ENCODE results near the gene YARS1.

YARS1 gene

DNA sequence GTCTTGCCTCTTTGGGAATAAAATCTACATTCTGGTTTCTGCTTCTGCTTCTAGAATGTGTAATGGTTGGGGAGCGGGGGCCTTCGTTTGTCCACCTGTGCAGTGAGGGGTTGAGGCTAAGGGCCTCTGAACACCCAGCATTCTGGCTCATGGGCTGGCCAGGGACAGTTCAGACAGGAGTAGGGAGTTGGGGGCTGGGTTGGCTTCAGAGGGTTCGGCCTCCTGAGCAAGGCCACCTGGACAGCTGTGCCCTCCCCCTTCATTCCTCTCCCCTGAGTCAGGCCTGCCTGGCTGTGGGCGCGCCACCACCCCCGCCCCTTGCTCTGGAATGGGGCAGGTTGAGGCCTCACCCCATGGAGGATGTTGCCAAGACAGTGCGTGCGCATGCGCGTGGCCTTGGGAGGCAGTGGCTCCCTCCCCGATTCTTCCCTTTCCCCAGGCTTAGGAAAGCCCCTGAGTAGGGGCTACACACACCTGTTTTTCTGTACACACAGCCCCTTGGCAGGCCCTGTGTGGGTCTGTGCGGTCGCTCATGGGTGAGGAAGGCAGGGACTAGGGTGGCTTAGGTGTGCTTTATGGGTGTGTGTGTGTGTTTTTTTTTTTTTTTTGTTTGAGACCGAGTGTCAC lies 57.0 kb downstream of the YARS1 start:
- H3K4me3 ChIP-seq (ENCODE audit: low read depth, low read length), result peak overlapping the region; percentile 48
- H3K9ac ChIP-seq (ENCODE audit: low read length), result peak overlapping the region; percentile 93
- H3K27ac ChIP-seq (ENCODE audit: low read depth, low read length), result peak overlapping the region; percentile 97
- no peaks in the 10 kb centered on the region for H3K36me3 ChIP-seq (ENCODE audit: control insufficient read depth, insufficient read depth, low read length)
- no peaks in the 10 kb centered on the region for H3K27me3 ChIP-seq (ENCODE audit: control insufficient read depth, insufficient read depth, low read length)
- H3K4me1 ChIP-seq (ENCODE audit: control insufficient read depth, insufficient read depth, low read length), result peaks cover 69% of the 10 kb centered on the region
- no peaks in the 10 kb centered on the region for H3K9me3 ChIP-seq (ENCODE audit: control insufficient read depth, insufficient read depth, low read depth, low read length)

DNA sequence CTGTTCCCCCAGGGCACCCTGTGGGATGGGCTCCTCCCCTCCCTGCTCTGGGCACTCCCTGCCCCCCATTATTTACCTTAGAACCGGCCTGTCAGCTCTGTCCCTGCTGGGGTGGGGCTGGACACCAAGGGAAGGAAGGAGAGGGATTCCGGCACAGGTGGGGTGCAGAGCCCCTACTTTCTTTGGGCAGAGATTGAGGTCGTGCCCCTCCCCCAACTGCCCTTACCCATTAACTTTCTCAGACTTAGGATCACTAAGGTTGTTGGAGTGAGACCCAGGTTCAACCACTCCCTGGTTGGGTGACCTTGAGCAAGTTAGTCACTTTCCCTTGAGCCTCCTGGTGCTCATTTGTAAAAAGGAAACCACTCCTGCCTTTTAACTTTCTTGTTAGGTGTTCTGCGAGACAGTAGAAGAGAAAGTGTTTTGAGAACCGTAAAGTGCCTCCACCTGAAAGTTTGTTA lies 57.6 kb downstream of the YARS1 start:
- Histone ChIP-seq H3K27me3 (ENCODE audit: control insufficient read depth, insufficient read depth, low read length) (no peaks in the 10 kb centered on the region), H3K4me3 (ENCODE audit: low read depth, low read length) (peak overlapping the region; percentile 48), H3K36me3 (ENCODE audit: control insufficient read depth, insufficient read depth, low read length) (no peaks in the 10 kb centered on the region), H3K27ac (ENCODE audit: low read depth, low read length) (peak overlapping the region; percentile 97), H3K9me3 (ENCODE audit: control insufficient read depth, insufficient read depth, low read depth, low read length) (no peaks in the 10 kb centered on the region), H3K4me1 (ENCODE audit: control insufficient read depth, insufficient read depth, low read length) (peaks cover 65% of the 10 kb centered on the region), H3K9ac (ENCODE audit: low read length) (peak overlapping the region; percentile 93)

DNA sequence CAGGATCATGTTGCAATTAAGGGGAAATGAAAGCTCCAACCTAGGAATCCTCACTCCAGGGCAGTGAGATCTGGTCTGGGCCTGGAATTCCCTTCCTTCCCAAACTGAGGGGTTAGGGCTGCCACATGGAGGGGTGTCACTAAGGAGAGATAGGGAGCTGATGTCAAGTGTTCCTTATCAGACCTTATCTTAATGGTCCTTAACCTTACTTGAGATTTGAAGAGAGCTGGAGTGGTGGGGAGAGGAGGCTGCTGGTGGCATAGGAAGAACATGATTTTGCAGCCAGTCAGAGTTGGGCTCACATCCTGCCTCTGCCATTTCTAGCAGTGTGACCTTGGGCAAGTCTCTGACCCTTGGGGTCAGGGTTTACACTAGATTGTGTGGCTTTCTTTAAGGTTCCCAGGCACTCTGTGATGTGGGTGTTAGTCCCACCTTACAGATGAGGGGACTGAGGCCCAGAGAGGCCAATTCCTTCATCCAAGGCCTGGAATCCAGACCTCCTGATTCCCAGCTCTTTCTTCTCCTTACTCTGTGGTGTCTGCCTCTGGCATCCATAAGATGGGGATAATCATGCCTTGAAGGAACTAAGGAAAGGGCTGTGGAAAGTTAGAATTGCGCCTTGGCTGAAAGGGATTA lies 58.2 kb downstream of the YARS1 start:
- H3K9ac ChIP-seq (ENCODE audit: low read length), result peak overlapping the region; percentile 93
- H3K27me3 ChIP-seq (ENCODE audit: control insufficient read depth, insufficient read depth, low read length), result no peaks in the 10 kb centered on the region
- H3K36me3 ChIP-seq (ENCODE audit: control insufficient read depth, insufficient read depth, low read length), result no peaks in the 10 kb centered on the region
- H3K4me3 ChIP-seq (ENCODE audit: low read depth, low read length), result peak overlapping the region; percentile 48
- no peaks in the 10 kb centered on the region for H3K9me3 ChIP-seq (ENCODE audit: control insufficient read depth, insufficient read depth, low read depth, low read length)
- peak overlapping the region; percentile 97 for H3K27ac ChIP-seq (ENCODE audit: low read depth, low read length)
- peaks cover 64% of the 10 kb centered on the region for H3K4me1 ChIP-seq (ENCODE audit: control insufficient read depth, insufficient read depth, low read length)

DNA sequence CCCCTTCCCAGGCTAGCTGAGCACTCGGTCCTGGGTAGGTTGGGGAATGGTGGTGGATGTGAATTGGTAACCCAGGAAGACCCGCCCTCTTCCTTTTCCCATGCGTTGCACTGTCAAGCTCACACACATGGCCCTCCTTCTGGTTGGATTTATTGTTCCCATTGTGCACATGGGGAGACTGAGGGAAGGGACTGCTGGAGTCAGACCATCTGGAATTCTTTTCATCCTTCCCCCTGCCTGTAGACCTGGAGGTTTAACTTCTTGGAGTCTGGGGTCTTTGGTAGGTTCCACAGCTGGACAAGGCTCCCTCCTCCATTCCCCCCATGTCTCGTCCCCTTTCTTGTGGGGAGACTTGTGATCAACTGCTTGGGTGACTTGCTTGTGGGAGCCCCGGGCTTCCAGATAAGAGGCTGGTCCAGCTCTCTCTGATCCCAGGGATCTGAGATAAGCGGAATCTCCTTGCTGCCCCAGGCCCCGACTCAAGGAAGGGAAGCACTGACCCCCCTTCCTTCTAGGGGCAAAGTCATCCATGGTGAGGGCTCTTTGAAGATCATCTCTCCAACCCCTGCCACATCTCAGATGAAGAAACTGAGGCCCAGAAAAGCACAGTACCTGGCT lies 58.9 kb downstream of the YARS1 start:
- H3K9ac ChIP-seq (ENCODE audit: low read length), result peak overlapping the region; percentile 93
- no peak overlapping the region for H3K4me3 ChIP-seq (ENCODE audit: low read depth, low read length)
- H3K36me3 ChIP-seq (ENCODE audit: control insufficient read depth, insufficient read depth, low read length), result no peaks in the 10 kb centered on the region
- no peaks in the 10 kb centered on the region for H3K9me3 ChIP-seq (ENCODE audit: control insufficient read depth, insufficient read depth, low read depth, low read length)
- peak overlapping the region; percentile 97; the same call in 1 of the 2 replicates for H3K27ac ChIP-seq (ENCODE audit: low read depth, low read length)
- H3K4me1 ChIP-seq (ENCODE audit: control insufficient read depth, insufficient read depth, low read length), result peaks cover 67% of the 10 kb centered on the region
- no peaks in the 10 kb centered on the region for H3K27me3 ChIP-seq (ENCODE audit: control insufficient read depth, insufficient read depth, low read length)

DNA sequence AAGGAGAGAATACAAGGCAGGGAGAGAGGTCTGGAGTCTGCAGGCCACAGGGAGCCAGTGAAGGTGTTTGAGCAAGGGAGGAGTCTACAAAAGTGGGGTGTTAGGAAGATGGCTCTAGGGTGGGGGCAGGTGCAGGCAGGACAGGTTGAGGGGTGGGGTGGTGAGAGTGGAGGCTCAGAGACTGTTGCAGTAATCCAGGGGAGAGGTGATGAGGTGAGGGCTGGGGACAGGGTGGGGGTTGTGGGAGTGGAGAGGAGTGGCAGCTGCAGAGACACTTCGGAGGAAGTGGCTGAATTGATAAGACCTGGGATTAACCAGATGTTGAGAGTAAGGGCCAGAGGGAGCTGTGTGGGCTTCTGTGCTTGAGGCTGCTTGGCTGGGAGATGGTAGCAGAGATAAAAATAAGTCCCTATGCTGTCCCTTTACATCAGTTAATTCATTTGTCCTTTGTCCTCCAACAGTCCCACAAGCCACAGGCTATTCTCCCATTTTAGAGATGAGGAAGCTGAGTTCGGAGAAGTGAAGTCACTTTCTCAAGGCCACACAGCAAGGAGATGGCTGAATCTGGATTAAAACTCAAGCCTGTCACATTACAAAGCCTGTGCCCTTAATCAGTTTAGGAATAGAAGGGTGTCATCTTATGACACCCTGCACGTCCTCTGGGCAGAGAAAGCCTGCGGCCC lies 59.8 kb downstream of the YARS1 start:
- H3K36me3 ChIP-seq (ENCODE audit: control insufficient read depth, insufficient read depth, low read length), result no peaks in the 10 kb centered on the region
- no peaks in the 10 kb centered on the region for H3K9me3 ChIP-seq (ENCODE audit: control insufficient read depth, insufficient read depth, low read depth, low read length)
- no peak overlapping the region for H3K27ac ChIP-seq (ENCODE audit: low read depth, low read length)
- H3K27me3 ChIP-seq (ENCODE audit: control insufficient read depth, insufficient read depth, low read length), result no peaks in the 10 kb centered on the region
- H3K4me1 ChIP-seq (ENCODE audit: control insufficient read depth, insufficient read depth, low read length), result peaks cover 68% of the 10 kb centered on the region
- H3K4me3 ChIP-seq (ENCODE audit: low read depth, low read length), result no peak overlapping the region
- H3K9ac ChIP-seq (ENCODE audit: low read length), result no peak overlapping the region

DNA sequence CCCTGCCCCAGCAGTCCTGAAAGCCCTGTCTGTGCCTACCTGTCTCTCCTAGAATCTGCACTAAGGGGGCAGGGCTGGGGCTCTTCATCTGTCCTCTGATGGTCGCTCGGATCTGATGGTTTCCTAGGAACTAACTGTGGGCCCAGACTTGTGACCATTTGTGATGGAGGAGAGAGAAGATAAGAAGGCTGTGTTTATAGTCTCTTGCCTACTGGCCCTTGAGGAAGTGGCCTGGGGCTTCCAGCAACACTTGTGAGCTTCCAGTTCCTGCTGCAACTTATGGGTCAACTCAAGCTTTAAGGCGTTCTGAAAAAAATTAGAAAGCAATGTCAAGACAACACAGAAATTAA lies 61.4 kb downstream of the YARS1 start:
- Histone ChIP-seq H3K36me3 (ENCODE audit: control insufficient read depth, insufficient read depth, low read length) (no peaks in the 10 kb centered on the region), H3K27ac (ENCODE audit: low read depth, low read length) (no peak overlapping the region), H3K4me1 (ENCODE audit: control insufficient read depth, insufficient read depth, low read length) (peaks cover 54% of the 10 kb centered on the region), H3K27me3 (ENCODE audit: control insufficient read depth, insufficient read depth, low read length) (no peaks in the 10 kb centered on the region), H3K9ac (ENCODE audit: low read length) (peak overlapping the region; percentile 83), H3K4me3 (ENCODE audit: low read depth, low read length) (peak overlapping the region; percentile 84), H3K9me3 (ENCODE audit: control insufficient read depth, insufficient read depth, low read depth, low read length) (no peaks in the 10 kb centered on the region)

DNA sequence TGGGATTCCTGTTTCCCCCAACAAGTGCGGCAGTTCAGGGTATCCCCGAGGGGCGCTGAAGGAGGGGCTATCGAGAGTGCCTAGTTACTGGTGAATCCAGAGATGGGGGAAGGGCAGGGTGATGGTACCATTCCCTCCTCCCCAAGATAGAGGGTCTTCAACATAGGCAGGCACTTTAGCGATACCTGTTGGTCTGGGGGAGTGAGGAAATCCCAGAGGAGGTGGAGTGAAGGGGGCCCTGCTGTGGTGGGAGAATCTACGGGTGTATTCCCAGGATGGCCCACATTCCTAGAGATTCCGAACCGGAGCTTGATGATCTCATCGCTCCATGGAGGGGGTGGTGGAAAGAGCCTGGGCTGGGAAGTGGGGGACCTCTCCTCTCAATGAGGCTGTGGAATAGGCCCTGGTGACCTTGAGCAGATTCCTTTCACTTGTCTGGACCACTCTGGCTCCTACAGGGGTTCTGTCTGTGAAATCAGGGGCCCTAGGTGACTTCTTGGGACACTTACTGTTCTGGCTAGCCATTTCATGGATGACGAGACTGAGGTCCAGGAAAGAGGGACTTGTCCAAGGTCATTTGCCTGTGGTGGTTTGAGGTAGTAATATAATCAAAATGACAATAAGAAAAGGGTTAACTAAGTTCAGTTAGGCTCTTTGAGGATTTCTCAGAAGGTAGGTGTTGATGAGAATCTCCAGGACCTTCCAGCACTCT lies 61.9 kb downstream of the YARS1 start:
- no peaks in the 10 kb centered on the region for H3K27me3 ChIP-seq (ENCODE audit: control insufficient read depth, insufficient read depth, low read length)
- peak overlapping the region; percentile 41; the same call in 1 of the 2 replicates for H3K27ac ChIP-seq (ENCODE audit: low read depth, low read length)
- peaks cover 49% of the 10 kb centered on the region for H3K4me1 ChIP-seq (ENCODE audit: control insufficient read depth, insufficient read depth, low read length)
- H3K9me3 ChIP-seq (ENCODE audit: control insufficient read depth, insufficient read depth, low read depth, low read length), result no peaks in the 10 kb centered on the region
- H3K36me3 ChIP-seq (ENCODE audit: control insufficient read depth, insufficient read depth, low read length), result no peaks in the 10 kb centered on the region
- H3K9ac ChIP-seq (ENCODE audit: low read length), result peak overlapping the region; percentile 83
- H3K4me3 ChIP-seq (ENCODE audit: low read depth, low read length), result peak overlapping the region; percentile 84

DNA sequence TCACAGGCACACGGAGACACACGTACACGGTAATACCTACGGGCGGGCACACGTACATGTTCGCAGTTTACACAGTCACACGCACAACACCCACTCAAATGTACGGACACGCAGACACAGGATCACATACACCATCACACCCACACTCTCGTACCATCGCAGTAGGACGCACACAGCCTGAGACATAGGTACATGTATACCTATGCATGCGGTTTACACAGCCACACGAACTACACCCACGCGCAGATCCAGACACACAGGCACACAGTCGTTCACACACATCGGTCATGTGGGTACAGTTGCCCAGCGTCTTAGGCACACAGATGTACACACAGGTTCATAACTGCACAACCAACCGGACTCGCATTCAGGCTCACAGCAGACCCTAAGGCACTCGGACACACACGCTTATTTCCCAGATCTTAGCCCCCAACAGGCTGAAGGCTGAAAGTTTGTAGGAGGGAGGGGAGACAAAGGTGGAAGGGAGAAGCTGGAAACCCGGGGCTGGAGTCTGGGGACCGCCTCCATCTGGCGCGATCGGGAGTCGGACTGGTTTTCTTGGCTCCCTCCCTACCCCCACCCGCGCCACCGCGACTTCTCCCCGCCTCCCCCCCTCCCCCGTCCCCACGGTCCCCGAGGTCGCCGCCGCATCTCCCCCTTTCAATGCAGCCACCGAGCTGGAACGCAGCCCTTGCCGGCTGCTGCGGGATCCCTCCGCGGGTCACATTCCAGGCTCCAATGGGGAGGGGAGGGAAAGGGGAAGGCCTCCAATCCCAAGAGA lies 62.7 kb downstream of the YARS1 start:
- Histone ChIP-seq H3K27ac (ENCODE audit: low read depth, low read length) (peak overlapping the region; percentile 41; the same call in 1 of the 2 replicates), H3K36me3 (ENCODE audit: control insufficient read depth, insufficient read depth, low read length) (no peaks in the 10 kb centered on the region), H3K4me1 (ENCODE audit: control insufficient read depth, insufficient read depth, low read length) (peaks cover 46% of the 10 kb centered on the region), H3K9ac (ENCODE audit: low read length) (peak overlapping the region; percentile 83), H3K9me3 (ENCODE audit: control insufficient read depth, insufficient read depth, low read depth, low read length) (no peaks in the 10 kb centered on the region), H3K27me3 (ENCODE audit: control insufficient read depth, insufficient read depth, low read length) (no peaks in the 10 kb centered on the region), H3K4me3 (ENCODE audit: low read depth, low read length) (peak overlapping the region; percentile 84)

DNA sequence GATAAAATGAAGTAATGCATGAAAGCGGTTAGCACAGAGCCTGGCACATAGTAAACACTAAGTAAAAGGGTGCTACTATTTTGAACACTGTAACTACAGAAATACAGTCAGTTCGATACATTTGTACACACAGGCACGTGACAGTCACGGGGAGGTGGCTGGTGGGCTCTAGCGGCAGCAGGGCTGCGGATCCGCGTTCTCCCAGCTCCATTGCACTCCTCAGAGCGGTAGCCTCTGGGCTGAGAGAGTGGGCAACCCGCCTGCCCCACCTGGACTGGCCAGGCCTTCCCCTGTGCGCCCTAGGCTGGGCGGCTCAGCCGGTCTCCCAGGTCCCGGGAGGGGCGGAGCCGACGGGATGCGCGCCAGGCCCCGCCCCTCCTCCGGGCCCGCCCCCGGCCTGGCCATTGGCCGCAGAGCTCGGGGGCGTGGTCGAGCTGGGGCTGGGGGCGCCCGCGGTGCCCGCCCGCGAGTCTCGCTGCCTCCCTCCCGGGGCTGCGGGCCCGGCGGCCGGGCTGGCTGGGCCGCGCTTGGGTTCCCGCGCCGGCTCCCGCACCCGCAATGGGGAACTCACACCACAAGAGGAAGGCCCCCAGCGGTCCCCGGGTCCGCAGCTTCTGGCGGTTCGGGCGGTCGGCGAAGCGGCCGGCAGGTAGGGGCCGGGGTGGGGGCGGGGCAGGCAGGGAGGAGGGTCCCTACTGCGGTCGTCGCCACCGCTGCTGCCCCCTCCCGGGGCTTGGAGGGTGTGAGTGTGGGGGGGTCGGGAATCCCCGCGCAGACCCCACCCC lies 63.4 kb downstream of the YARS1 start:
- H3K4me1 ChIP-seq (ENCODE audit: control insufficient read depth, insufficient read depth, low read length), result peaks cover 43% of the 10 kb centered on the region
- no peaks in the 10 kb centered on the region for H3K9me3 ChIP-seq (ENCODE audit: control insufficient read depth, insufficient read depth, low read depth, low read length)
- H3K9ac ChIP-seq (ENCODE audit: low read length), result peak overlapping the region; percentile 83
- H3K4me3 ChIP-seq (ENCODE audit: low read depth, low read length), result peak overlapping the region; percentile 84
- peak overlapping the region; percentile 2; the same call in 1 of the 2 replicates for H3K27ac ChIP-seq (ENCODE audit: low read depth, low read length)
- no peaks in the 10 kb centered on the region for H3K27me3 ChIP-seq (ENCODE audit: control insufficient read depth, insufficient read depth, low read length)
- no peaks in the 10 kb centered on the region for H3K36me3 ChIP-seq (ENCODE audit: control insufficient read depth, insufficient read depth, low read length)

Data from HUES6 (cell line).